ENCODE measurements around the gene MUS81.
A peak's percentile ranks its signal among the peaks of the same experiment; 100 is the strongest.

The MUS81 gene

GRCh38 chr11:65863889-65864705 is 3.9 kb downstream of the MUS81 start:
- DNase-seq (ENCODE audit: low spot score) (peak; percentile 47), ATAC-seq (ENCODE audit: low read depth) (no peak)
- Histone ChIP-seq H3K27ac (ENCODE audit: poor library complexity, severe bottlenecking) (no peak overlapping the region), H3K36me3 (ENCODE audit: low read depth) (peaks cover 69% of the 10 kb centered on the region), H3K27me3 (ENCODE audit: insufficient read depth, poor library complexity, severe bottlenecking) (no peaks in the 10 kb centered on the region), H3K9me3 (ENCODE audit: severe bottlenecking) (no peaks in the 10 kb centered on the region), H3K4me1 (ENCODE audit: insufficient read depth, poor library complexity, severe bottlenecking) (no peaks in the 10 kb centered on the region), H3K4me3 (ENCODE audit: severe bottlenecking) (no peak overlapping the region)
- TF ChIP-seq CTCF (IDR thresholded peaks at IDR 0.05; ENCODE audit: poor library complexity, severe bottlenecking), result no peak

- H3K4me1 ChIP-seq (ENCODE audit: insufficient read depth, poor library complexity, severe bottlenecking), result no peaks in the 10 kb centered on the region
- H3K27me3 ChIP-seq (ENCODE audit: insufficient read depth, poor library complexity, severe bottlenecking), result no peaks in the 10 kb centered on the region
- H3K27ac ChIP-seq (ENCODE audit: poor library complexity, severe bottlenecking), result no peak overlapping the region
- peaks cover 69% of the 10 kb centered on the region for H3K36me3 ChIP-seq (ENCODE audit: low read depth)
- no peak for ATAC-seq (ENCODE audit: low read depth)
- TF ChIP-seq CTCF (IDR thresholded peaks at IDR 0.05; ENCODE audit: poor library complexity, severe bottlenecking), result no peak
- H3K4me3 ChIP-seq (ENCODE audit: severe bottlenecking), result no peak overlapping the region
- no peaks in the 10 kb centered on the region for H3K9me3 ChIP-seq (ENCODE audit: severe bottlenecking)
- DNase-seq (ENCODE audit: low spot score), result no peak
These were observed 4.7 kb downstream of the MUS81 start for GRCh38 chr11:65864706-65865471.

- H3K4me3 ChIP-seq (ENCODE audit: severe bottlenecking), result no peak overlapping the region
- no peaks in the 10 kb centered on the region for H3K4me1 ChIP-seq (ENCODE audit: insufficient read depth, poor library complexity, severe bottlenecking)
- no peak overlapping the region for H3K27ac ChIP-seq (ENCODE audit: poor library complexity, severe bottlenecking)
- ATAC-seq (ENCODE audit: low read depth) (no peak), DNase-seq (ENCODE audit: low spot score) (no peak)
- TF ChIP-seq CTCF (IDR thresholded peaks at IDR 0.05; ENCODE audit: poor library complexity, severe bottlenecking), result no peak
- H3K9me3 ChIP-seq (ENCODE audit: severe bottlenecking), result no peaks in the 10 kb centered on the region
- peaks cover 69% of the 10 kb centered on the region for H3K36me3 ChIP-seq (ENCODE audit: low read depth)
- H3K27me3 ChIP-seq (ENCODE audit: insufficient read depth, poor library complexity, severe bottlenecking), result no peaks in the 10 kb centered on the region
These were observed 5.4 kb downstream of the MUS81 start for GRCh38 chr11:65865550-65866172.

- Histone ChIP-seq H3K4me1 (ENCODE audit: insufficient read depth, poor library complexity, severe bottlenecking) (no peaks in the 10 kb centered on the region), H3K27ac (ENCODE audit: poor library complexity, severe bottlenecking) (no peak overlapping the region), H3K4me3 (ENCODE audit: severe bottlenecking) (no peak overlapping the region), H3K27me3 (ENCODE audit: insufficient read depth, poor library complexity, severe bottlenecking) (no peaks in the 10 kb centered on the region), H3K36me3 (ENCODE audit: low read depth) (peaks cover 64% of the 10 kb centered on the region), H3K9me3 (ENCODE audit: severe bottlenecking) (no peaks in the 10 kb centered on the region)
- no peak for TF ChIP-seq CTCF (IDR thresholded peaks at IDR 0.05; ENCODE audit: poor library complexity, severe bottlenecking)
- ATAC-seq (ENCODE audit: low read depth) (no peak), DNase-seq (ENCODE audit: low spot score) (no peak)
These were observed 6.5 kb downstream of the MUS81 start for GRCh38 chr11:65866509-65867283.
